ENCODE results near the gene LXN. TPM values are rescaled to one million over a fixed set of nuclear protein-coding genes. Genes with fewer than 3 reads are reported as not detected.

Gene LXN
- total RNA-seq, result 99.8 and 102 TPM in 2 replicates

DNA sequence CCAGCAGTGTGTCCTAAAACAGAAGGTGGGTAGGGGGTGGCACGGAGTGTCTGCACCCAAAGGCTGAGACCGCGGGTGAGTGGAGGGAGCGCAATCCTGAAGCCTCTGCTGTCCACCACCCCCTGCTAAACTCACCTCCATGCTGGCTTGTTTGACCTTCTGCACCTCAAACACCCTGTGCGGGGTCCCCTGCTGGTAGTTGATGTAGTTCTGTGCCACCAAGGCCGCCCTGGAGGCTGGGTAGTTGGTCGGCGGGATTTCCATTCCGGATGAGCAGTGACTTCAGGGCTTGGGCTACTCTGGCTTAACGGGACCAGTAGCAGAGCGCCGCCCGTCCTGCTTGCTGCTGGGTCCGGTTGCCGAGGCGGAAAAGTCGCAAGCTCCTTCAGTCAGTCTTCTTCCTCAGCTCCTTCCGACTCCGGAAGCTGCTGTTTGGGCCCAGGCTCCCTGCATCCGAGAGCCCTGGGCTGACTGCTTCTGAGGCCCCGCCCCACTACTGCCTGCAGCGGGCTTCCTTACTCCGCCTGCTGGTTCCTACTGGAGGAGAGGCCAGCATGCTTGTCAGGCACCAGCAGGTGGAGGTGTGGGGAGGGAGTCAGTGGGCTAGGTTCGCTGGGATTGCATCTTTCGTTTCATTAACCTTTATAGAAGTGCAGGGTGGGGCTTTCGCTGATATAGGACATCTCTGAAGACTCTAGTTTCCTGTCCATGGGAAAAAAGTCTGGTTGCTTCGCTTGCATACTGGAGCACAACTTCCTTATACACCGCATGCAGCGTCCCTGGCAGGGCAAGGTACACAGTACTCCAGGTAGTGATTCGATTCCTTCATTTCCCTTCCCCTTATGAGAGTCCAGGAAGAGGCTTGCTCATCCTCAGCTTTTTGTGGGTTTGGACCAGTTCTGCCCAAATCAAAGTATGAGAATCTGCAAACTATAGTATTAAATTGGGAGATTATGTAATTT is at the start of gene LXN:
Gene LXN, minus strand, starts transcription at position 434 of the 962 bp plus-strand sequence. Its CDS starts 170 bp downstream, at position 264.

DNA sequence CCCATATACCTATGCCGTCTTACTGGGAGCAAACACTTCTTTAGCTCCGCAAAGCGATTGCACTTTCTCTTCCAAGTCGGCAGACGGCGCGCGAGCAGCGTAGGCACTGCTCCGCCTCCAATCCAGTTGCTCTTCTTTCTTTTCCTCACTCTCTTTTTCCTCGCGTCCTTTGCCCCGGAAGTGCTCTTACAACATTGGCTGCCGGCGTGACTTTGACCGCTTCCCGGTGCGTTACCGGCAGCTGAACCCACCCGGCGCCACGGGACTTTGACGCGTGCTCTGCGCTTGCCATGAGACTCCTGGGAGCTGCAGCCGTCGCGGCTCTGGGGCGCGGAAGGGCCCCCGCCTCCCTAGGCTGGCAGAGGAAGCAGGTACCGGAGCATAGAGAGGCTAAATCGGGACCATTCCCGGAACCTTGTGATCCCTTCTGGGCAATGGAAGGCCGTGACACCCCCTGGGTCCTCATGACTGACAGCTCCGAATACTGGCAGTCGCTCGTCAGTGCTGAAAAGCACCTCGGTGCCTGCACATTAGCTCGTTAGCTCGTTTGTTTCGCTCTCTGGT is 28.0 kb downstream of the LXN start, which contains the start of gene GFM1:
Gene GFM1, plus strand, starts transcription at position 183 of the 564 bp plus-strand sequence. Its CDS starts 108 bp downstream, at position 291.

Small RNA genes within 50 kb of the gene (small RNA-seq; reads per million reads assigned to genes)
- gene AC025033.1 (not detected), gene AC080013.6 (not detected)

Other genes with a start within 250 kb of the LXN start
- gene MLF1, start 101.5 kb downstream of the LXN start, total RNA-seq, result 4.5 and 6.8 TPM in 2 replicates
- 95.5 and 104 TPM in 2 replicates for gene GFM1, start 28.1 kb downstream of the LXN start, total RNA-seq
- gene RARRES1, start 59.8 kb upstream of the LXN start, total RNA-seq, result 0.57 and 0.66 TPM in 2 replicates
- 83.3 and 85.6 TPM in 2 replicates for gene MFSD1, start 129.4 kb upstream of the LXN start, total RNA-seq